GM21723 (cell line): Measurements from ENCODE around the gene PCBP3.
"Not testable (repeated sequence)": the region's sequence is repeated elsewhere in the genome, so short reads cannot be mapped to it uniquely, and the experiment has no call there.

ENCODE experiments used
- ATAC-seq: cut with Tn5 transposase; IDR thresholded peaks from one replicate; pipeline ENCODE4 v1.9.1; 2021; ENCODE audit warnings: mild to moderate bottlenecking, moderate library complexity; ENCODE audit not compliant: unreplicated experiment

PCBP3 gene

GRCh38 chr21:45612665-45613019 is 30.9 kb upstream of the PCBP3 start:
- ATAC-seq: not testable (repeated sequence)

DNA sequence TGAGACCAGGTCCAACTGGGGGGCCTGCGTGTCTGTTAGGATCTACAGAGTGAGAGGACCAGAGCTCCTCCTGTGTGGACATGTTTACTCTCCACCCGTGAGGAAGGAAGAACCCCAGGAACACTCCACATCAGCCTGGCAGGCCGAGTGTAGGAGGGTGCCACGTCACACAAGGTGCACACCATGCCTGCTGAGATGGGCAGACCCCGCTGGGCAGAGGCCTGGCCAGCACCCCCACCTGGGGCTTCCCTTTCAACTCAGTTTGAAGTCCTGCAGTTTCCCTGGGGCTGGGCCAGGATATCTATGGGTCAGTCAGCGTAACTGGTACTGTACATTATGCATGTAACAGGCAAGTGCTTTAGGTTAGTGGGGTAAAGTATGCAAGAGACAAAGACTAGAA is 30.1 kb upstream of the PCBP3 start:
- ATAC-seq: no peak

- ATAC-seq: no peak
Observed at GRCh38 chr21:45613881-45614280, 29.6 kb upstream of the PCBP3 start.

DNA sequence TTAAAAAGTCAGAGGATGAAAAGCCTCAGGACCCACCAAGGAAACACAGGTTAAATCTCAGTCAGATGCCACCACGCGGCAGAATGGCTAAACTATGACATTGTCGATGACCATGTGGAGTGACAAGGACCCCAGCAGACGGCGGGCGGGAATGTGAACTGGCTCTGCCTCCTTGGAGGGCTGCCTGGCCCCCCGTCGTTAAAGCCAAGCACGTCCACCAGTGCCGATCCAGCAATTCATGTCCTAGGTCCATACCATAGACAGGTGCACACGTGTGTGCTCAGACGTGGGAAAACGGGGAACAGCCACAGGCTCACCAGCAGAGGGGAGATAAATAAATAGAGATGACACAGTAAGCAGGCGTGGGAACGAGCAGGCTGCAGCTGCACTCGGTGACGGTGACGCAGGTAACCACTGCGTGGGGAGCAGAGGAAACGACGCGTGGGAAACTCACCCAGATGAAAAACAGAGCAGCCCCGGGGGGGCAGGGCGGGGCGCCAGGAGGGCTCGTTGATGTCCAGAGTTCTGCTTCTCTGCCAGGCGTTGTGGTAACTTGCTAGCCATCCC is 28.3 kb upstream of the PCBP3 start:
- ATAC-seq: peak; percentile 69

DNA sequence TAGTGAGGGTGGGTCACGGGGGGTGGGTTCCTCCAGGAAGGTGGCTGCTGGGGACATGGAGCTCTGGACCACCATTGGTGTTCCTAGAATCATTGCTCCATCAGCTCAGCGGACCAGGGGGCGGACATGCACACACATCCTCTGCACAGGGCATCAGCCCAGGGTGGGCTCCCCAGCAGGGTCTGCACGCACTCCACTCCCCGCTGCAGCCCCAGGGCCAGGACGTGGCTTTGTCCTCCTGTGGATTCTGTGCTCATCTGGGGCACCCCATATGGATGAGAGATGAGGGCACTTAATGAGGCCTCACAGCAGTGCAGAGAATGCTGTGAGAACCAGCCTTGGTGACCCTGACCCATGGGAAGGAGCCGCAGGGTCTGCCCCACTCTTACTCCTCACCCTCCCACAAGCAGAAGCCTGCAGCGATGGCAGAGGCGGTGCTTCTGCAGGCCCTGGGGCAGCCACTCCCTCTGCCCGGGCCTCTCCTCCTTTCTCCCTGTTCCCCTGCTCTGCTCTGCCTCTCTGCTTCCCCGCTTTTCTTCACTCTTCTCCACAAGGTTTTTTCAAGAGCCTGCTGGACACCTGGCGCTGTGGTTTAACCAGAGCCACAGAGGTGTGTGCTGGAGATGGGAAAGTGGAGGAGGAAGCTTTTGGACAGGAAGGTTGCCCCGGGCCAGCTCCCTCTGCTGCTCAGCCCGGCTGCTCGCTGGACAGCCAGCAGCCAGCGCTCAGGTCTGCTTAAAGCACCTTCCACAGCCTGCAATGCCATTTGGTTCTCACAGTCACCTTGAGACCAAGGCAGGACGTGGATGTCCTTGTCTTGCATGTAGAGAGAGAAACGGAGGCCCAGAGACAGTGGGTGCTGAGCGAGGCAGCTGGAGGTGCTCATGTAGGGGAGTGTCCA is 26.3 kb upstream of the PCBP3 start:
- ATAC-seq: no peak

GRCh38 chr21:45618287-45618686 is 25.2 kb upstream of the PCBP3 start:
- no peak for ATAC-seq

DNA sequence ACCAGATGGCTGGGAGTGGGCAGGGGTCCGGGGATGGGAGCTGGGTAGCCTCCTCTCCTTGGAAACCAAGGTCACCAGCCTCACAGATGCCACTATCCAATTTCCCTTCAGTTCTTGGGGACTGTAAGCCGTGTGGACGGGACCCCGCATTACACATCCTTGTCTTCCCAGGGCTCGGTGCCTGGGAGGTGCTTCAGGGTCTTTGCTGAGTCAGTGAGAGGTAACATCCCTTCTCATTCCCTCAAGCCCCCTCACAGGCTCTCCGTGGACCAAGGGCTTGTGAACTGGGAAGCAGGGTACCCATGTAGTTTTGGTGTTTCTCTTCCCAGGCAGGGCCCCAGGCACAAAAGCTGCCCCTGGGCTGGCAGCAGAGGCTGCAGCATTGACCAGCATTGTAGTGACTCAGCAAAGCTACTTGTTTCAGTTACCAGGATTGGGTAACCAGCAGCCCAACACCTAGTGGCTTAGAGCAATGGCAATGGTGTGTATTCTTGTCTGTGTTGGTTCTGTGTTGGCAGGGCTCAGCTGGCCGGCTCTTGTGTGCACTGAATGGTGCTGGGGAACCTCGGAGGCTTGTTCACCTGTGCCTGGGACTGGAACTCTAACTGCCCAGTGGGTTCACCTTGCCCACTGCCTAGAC is 24.6 kb upstream of the PCBP3 start:
- no peak for ATAC-seq

GRCh38 chr21:45620201-45620923 is 23.2 kb upstream of the PCBP3 start:
- ATAC-seq: no peak

DNA sequence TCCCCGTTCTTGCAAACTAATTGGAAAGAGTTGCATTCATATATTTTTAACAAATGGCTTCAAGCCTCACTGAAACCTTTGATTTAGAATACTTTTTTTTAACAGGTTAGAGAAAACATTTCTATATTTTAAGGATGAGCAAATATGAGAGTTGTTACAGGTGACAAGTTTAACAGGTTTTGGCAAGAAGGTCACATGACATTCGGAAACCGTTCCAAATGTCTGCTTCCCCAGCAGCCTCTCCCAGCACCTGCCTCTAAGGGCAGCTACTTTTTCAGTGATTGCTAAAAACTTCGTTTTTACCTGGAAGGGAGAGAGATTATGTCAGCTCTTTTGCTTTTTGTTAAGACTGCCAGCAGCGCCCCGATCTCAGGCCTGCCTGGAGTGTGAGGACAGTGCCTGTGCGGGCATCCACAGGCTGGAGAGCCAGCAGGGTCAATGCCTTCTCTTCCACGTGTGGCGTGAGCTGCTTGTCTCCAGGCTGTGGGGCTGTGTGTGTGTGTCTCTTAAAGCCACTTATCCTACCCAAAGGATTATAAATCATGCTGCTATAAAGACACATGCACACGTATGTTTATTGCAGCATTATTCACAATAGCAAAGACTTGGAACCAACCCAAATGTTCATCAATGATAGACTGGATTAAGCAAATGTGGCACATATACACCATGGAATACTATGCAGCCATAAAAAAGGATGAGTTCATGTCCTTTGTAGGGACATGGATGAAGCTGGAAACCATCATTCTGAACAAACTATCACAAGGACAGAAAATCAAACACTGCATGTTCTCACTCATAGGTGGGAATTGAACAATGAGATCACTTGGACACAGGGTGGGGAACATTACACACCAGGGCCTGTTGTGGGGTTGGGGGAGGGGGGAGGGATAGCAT is 21.8 kb upstream of the PCBP3 start:
- ATAC-seq: not testable (repeated sequence)

GRCh38 chr21:45622416-45623097 is 21.0 kb upstream of the PCBP3 start:
- ATAC-seq: no peak

- ATAC-seq: no peak
Observed at GRCh38 chr21:45623436-45623835, 20.1 kb upstream of the PCBP3 start.

GRCh38 chr21:45626127-45626526 is 17.4 kb upstream of the PCBP3 start:
- ATAC-seq: not testable (repeated sequence)

DNA sequence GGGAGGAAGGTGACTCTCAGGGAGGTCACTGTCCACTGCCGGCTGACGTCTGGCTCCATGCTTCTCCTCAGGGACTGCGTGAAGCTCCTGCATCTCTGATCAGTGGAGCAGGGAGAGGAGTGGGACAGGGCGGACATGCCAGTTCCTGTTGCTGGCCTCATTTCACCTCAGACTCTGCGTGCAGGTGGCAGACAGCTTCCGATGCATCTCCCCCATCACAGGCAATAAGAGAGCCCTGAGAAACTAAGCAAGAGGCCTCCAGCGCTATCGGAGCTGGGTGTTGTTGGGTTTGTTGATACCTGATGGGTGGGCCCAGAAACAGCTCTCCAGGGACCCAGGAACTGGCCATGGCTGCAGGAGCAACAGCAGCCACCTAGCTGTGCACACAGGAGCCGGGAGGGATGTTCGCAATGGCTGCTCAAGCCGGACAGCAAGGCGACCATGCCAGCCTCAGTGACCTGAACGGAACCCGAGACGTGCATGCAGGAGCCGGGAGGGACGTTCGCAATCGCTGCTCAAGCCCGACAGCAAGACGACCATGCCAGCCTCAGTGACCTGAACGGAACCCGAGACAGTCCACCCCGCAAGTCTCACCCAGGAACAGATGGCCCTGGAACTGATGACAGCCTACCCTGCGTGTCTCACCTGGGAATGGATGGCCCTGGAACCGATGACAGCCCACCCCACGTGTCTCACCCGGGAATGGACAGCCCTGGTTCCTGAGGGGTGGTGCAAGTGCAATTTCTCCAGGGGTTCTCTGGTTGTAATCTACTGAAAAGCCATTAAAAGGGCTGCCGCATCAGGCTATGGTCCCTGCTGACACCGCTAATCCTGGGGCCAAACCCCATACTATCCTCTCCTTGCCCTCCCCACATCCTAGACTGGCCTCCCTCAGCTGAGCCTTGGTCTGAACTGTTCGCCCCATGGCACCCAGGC is 14.2 kb upstream of the PCBP3 start:
- ATAC-seq: no peak

DNA sequence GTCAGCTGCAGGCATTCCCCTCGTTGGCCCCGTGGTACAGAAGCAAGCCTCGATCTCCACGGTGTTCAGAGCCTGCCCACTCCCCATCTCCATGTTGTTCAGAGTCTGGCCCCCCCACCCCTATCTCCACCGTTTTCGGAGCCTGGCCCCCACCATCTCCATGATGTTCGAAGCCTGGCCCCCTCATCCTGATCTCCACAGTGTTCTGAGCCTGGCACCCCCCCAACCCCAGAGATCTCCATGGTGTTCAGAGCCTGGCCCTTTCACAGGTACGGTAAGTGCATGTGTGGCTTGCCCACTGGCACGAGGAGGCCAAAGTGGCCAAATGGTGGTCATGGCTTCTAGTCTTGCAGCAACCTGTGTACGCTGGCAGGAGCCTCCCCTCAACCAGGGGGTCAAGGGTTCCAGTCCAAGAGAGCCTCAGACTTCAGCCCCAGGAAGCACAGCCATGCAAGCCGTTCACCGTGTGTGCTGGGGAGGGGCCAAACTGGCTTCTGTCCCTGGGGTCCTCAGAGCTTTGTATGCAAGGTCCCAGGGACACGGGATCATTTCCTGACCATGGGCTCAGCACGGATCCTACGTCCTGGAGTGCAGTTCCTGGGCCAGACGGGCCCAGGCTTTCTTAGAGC is 13.3 kb upstream of the PCBP3 start:
- no peak for ATAC-seq

GRCh38 chr21:45630876-45631275 is 12.6 kb upstream of the PCBP3 start:
- ATAC-seq: no peak

GRCh38 chr21:45631540-45631939 is 12.0 kb upstream of the PCBP3 start:
- no peak for ATAC-seq

GRCh38 chr21:45632160-45632559 is 11.4 kb upstream of the PCBP3 start:
- no peak for ATAC-seq

GRCh38 chr21:45632637-45633251 is 10.8 kb upstream of the PCBP3 start:
- ATAC-seq: no peak
